ENCODE measurements around the gene SLC9B1. TPM values are rescaled to one million over a fixed set of nuclear protein-coding genes. Genes with fewer than 3 reads are reported as not detected.

SLC9B1 gene
- total RNA-seq, 2 experiments from 2014 or later = 3.6 to 3.7 TPM

- intact Hi-C loops (cut with DNase I, micrococcal nuclease) = no loop called here
- DNase-seq = no peak
- CTCF ChIA-PET = interaction anchor here (0.6 to 1.1 kb wide), 3 partner anchors 13 to 40 kb away, joined by 3 read pairs; no protein-coding TSS in a partner anchor
- Histone ChIP-seq H3K9me3 (ENCODE audit: control insufficient read depth in 1 of 2, insufficient read depth in 1 of 2, low read length in 2 of 2) (peaks cover 0 to 4% of the 10 kb centered on the region in 2 experiments), H3K27ac (ENCODE audit: low read depth in 1 of 2, low read length in 2 of 2) (no peak overlapping the region), H3K27me3 (ENCODE audit: control insufficient read depth in 1 of 2, insufficient read depth in 2 of 2, low read length in 2 of 2) (no peaks in the 10 kb centered on the region), H3K4me1 (ENCODE audit: insufficient read depth, low read length) (no peaks in the 10 kb centered on the region), H3K36me3 (ENCODE audit: insufficient read depth, low read length) (peaks cover 14% of the 10 kb centered on the region), H3K4me3 (ENCODE audit: low read length) (no peak overlapping the region)
- POLR2A ChIA-PET = no interaction called here
- no peak for ATAC-seq (ENCODE audit: poor library complexity)
- TF ChIP-seq, protein P1, sequence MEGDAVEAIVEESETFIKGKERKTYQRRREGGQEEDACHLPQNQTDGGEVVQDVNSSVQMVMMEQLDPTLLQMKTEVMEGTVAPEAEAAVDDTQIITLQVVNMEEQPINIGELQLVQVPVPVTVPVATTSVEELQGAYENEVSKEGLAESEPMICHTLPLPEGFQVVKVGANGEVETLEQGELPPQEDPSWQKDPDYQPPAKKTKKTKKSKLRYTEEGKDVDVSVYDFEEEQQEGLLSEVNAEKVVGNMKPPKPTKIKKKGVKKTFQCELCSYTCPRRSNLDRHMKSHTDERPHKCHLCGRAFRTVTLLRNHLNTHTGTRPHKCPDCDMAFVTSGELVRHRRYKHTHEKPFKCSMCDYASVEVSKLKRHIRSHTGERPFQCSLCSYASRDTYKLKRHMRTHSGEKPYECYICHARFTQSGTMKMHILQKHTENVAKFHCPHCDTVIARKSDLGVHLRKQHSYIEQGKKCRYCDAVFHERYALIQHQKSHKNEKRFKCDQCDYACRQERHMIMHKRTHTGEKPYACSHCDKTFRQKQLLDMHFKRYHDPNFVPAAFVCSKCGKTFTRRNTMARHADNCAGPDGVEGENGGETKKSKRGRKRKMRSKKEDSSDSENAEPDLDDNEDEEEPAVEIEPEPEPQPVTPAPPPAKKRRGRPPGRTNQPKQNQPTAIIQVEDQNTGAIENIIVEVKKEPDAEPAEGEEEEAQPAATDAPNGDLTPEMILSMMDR (IDR thresholded peaks at IDR 0.05) = no peak
- H3K27me3 Mint-ChIP-seq = no peaks in the 10 kb centered on the region
- no peak overlapping the region for H3K4me3 Mint-ChIP-seq
- peaks cover 23% of the 10 kb centered on the region for H3K36me3 Mint-ChIP-seq (ENCODE audit: low read depth)
- no peak overlapping the region for H3K27ac Mint-ChIP-seq
- H3K9me3 Mint-ChIP-seq = no peaks in the 10 kb centered on the region
- no peaks in the 10 kb centered on the region for H3K4me1 Mint-ChIP-seq (ENCODE audit: low read depth)
Measured at GRCh38 chr4:103052145-103052544, 32.6 kb upstream of the SLC9B1 start.

- H3K27ac ChIP-seq (ENCODE audit: low read depth in 1 of 2, low read length in 2 of 2) = no peak overlapping the region
- H3K27me3 ChIP-seq (ENCODE audit: control insufficient read depth in 1 of 2, insufficient read depth in 2 of 2, low read length in 2 of 2) = no peaks in the 10 kb centered on the region
- ATAC-seq (ENCODE audit: poor library complexity) (no peak), DNase-seq (no peak)
- H3K27me3 Mint-ChIP-seq = no peaks in the 10 kb centered on the region
- peaks cover 29% of the 10 kb centered on the region for H3K36me3 Mint-ChIP-seq (ENCODE audit: low read depth)
- ChIA-PET CTCF (no interaction called here), POLR2A (interaction anchor here (0.7 kb wide), 1 partner anchor 44 kb away, joined by 3 read pairs; no protein-coding TSS in a partner anchor)
- intact Hi-C loops (cut with DNase I, micrococcal nuclease) = no loop called here
- H3K9me3 ChIP-seq (ENCODE audit: control insufficient read depth in 1 of 2, insufficient read depth in 1 of 2, low read length in 2 of 2) = peaks cover 0 to 3% of the 10 kb centered on the region in 2 experiments
- peaks cover 14% of the 10 kb centered on the region for H3K36me3 ChIP-seq (ENCODE audit: insufficient read depth, low read length)
- no peak overlapping the region for H3K27ac Mint-ChIP-seq
- no peaks in the 10 kb centered on the region for H3K4me1 Mint-ChIP-seq (ENCODE audit: low read depth)
- H3K4me3 ChIP-seq (ENCODE audit: low read length) = no peak overlapping the region
- TF ChIP-seq, protein P1 (IDR thresholded peaks at IDR 0.05) = no peak
- no peaks in the 10 kb centered on the region for H3K4me1 ChIP-seq (ENCODE audit: insufficient read depth, low read length)
- H3K4me3 Mint-ChIP-seq = no peak overlapping the region
- H3K9me3 Mint-ChIP-seq = no peaks in the 10 kb centered on the region
Measured at GRCh38 chr4:103050736-103051436, 31.4 kb upstream of the SLC9B1 start.

DNA sequence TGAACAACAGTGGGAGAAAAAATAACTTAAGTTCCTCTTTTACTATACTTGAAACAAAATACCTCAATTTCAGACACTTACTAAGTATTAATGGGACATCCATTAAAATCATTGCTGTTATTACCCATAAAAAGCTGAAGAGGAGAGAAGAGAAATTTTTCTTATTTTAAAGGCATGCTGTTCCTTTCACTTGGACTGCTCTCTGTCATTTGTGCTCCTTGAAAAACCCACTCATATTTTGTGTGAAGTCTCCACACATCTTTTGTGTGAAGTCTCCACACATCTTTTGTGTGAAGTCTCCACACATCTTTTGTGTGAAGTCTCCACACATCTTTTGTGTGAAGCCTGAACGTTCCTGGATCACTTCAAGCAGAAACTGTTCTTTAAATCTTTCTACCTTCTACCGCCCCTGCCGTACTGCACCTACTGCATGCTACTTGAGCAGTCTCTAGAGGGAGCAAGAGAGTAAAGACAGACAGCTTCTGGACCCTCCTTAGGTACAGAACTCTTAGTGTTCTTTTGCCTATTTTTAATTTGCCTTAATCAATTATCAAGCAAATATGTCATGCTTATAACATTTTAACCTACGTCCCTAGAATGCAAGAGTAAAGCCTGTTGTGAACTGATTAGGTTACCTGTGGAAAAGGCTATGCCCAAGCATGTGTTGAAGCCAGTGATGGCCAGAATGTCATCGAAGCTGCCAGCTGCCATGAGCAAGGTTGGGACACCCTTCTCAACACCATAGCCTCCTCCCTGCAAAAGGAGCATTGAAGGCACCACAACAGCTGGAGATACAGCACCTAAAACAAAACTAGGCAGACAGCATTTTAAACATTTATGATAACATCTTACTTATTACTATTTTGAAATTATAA is 27.1 kb upstream of the SLC9B1 start:
- Mint-ChIP-seq H3K9me3 (no peaks in the 10 kb centered on the region), H3K4me3 (no peak overlapping the region), H3K4me1 (ENCODE audit: low read depth) (no peaks in the 10 kb centered on the region), H3K27me3 (no peaks in the 10 kb centered on the region), H3K27ac (no peak overlapping the region), H3K36me3 (ENCODE audit: low read depth) (peaks cover 54% of the 10 kb centered on the region)
- DNase-seq = peak in 12 of 14 experiments; percentile 7 to 73 (median 14)
- Histone ChIP-seq H3K4me3 (ENCODE audit: low read length) (no peak overlapping the region), H3K27ac (ENCODE audit: low read depth in 1 of 2, low read length in 2 of 2) (no peak overlapping the region), H3K4me1 (ENCODE audit: insufficient read depth, low read length) (no peaks in the 10 kb centered on the region), H3K9me3 (ENCODE audit: control insufficient read depth in 1 of 2, insufficient read depth in 1 of 2, low read length in 2 of 2) (no peaks in the 10 kb centered on the region), H3K27me3 (ENCODE audit: control insufficient read depth in 1 of 2, insufficient read depth in 2 of 2, low read length in 2 of 2) (no peaks in the 10 kb centered on the region), H3K36me3 (ENCODE audit: insufficient read depth, low read length) (peaks cover 28% of the 10 kb centered on the region)
- TF ChIP-seq, protein P1 (IDR thresholded peaks at IDR 0.05) = peak; percentile 76
- intact Hi-C loops (cut with DNase I, micrococcal nuclease) = loop anchor here in 1 of 2 experiments (1.0 to 2.0 kb wide), 2 partner anchors 45 to 52 kb away; partner anchors contain the start of gene BDH2
- ATAC-seq (ENCODE audit: poor library complexity) = peak; percentile 100
- ChIA-PET CTCF (interaction anchor here (0.6 to 1.5 kb wide), 9 partner anchors 9 to 48 kb away, joined by 3 to 9 read pairs (median 3); no protein-coding TSS in a partner anchor), POLR2A (interaction anchor here (1.0 kb wide), 1 partner anchor 27 kb away, joined by 5 read pairs; no protein-coding TSS in a partner anchor)
